Measurements from ENCODE around the gene PTGES2.

Gene PTGES2

GRCh38 chr9:128096616-128097536 is 30.7 kb downstream of the PTGES2 start:
- Histone ChIP-seq H3K4me3 (ENCODE audit: low read depth, low read length) (no peak overlapping the region), H3K4me1 (ENCODE audit: control insufficient read depth in 1 of 2, insufficient read depth in 2 of 2, low read length in 2 of 2) (peaks cover 33 to 37% of the 10 kb centered on the region in 2 experiments), H3K23ac (ENCODE audit: low read length) (no peak overlapping the region), H3K27ac (ENCODE audit: low read depth, low read length) (no peak overlapping the region), H3K79me2 (ENCODE audit: control insufficient read depth, insufficient read depth, low read length, poor library complexity) (peaks cover 12% of the 10 kb centered on the region), H2AFZ (ENCODE audit: insufficient read depth, low read length, poor library complexity) (no peak overlapping the region), H3K79me1 (ENCODE audit: low read length) (peaks cover 23% of the 10 kb centered on the region), H2BK12ac (ENCODE audit: low read length) (peak overlapping the region; percentile 71), H3K18ac (ENCODE audit: low read length) (peak overlapping the region; percentile 57), H3K4ac (ENCODE audit: low read depth, low read length) (no peak overlapping the region), H4K12ac (ENCODE audit: low read depth, low read length) (no peak overlapping the region), H2BK5ac (ENCODE audit: low read depth, low read length, poor library complexity) (peak overlapping the region; percentile 14), H4K8ac (ENCODE audit: low read depth, low read length) (no peak overlapping the region), H3K4me2 (ENCODE audit: low read length) (no peak overlapping the region), H3K9ac (ENCODE audit: low read length) (no peak overlapping the region), H3K27me3 (ENCODE audit: insufficient read depth, low read length) (no peaks in the 10 kb centered on the region), H4K91ac (ENCODE audit: low read depth, low read length) (no peak overlapping the region), H3K14ac (ENCODE audit: low read length) (no peak overlapping the region), H3K9me3 (ENCODE audit: insufficient read depth, low read depth, low read length) (no peaks in the 10 kb centered on the region), H2AK5ac (ENCODE audit: low read length) (peak overlapping the region; percentile 74), H3K36me3 (ENCODE audit: control insufficient read depth in 1 of 2, insufficient read depth in 2 of 2, low read length in 2 of 2) (peaks cover 8 to 9% of the 10 kb centered on the region in 2 experiments), H2BK120ac (ENCODE audit: insufficient read depth, low read length, poor library complexity) (no peak overlapping the region)
- DNase-seq: peak; percentile 81 to 94
- no CpG with 5 or more reads among the region's 19 CpGs for WGBS (ENCODE audit: extremely low coverage, insufficient coverage, insufficient read length)

- Histone ChIP-seq H3K36me3 (ENCODE audit: control insufficient read depth in 1 of 2, insufficient read depth in 2 of 2, low read length in 2 of 2) (no peaks in the 10 kb centered on the region), H3K23ac (ENCODE audit: low read length) (no peak overlapping the region), H3K27me3 (ENCODE audit: insufficient read depth, low read length) (no peaks in the 10 kb centered on the region), H3K27ac (ENCODE audit: low read depth, low read length) (no peak overlapping the region), H3K79me2 (ENCODE audit: control insufficient read depth, insufficient read depth, low read length, poor library complexity) (peaks cover 9% of the 10 kb centered on the region), H4K91ac (ENCODE audit: low read depth, low read length) (no peak overlapping the region), H2BK5ac (ENCODE audit: low read depth, low read length, poor library complexity) (no peak overlapping the region), H3K9ac (ENCODE audit: low read length) (no peak overlapping the region), H4K8ac (ENCODE audit: low read depth, low read length) (no peak overlapping the region), H3K9me3 (ENCODE audit: insufficient read depth, low read depth, low read length) (no peaks in the 10 kb centered on the region), H3K4ac (ENCODE audit: low read depth, low read length) (no peak overlapping the region), H2AK5ac (ENCODE audit: low read length) (no peak overlapping the region), H3K14ac (ENCODE audit: low read length) (no peak overlapping the region), H3K4me3 (ENCODE audit: low read depth, low read length) (no peak overlapping the region), H3K4me1 (ENCODE audit: control insufficient read depth in 1 of 2, insufficient read depth in 2 of 2, low read length in 2 of 2) (peaks cover 25 to 26% of the 10 kb centered on the region in 2 experiments), H3K4me2 (ENCODE audit: low read length) (no peak overlapping the region), H2BK120ac (ENCODE audit: insufficient read depth, low read length, poor library complexity) (no peak overlapping the region), H3K18ac (ENCODE audit: low read length) (no peak overlapping the region), H4K12ac (ENCODE audit: low read depth, low read length) (no peak overlapping the region), H2BK12ac (ENCODE audit: low read length) (no peak overlapping the region), H2AFZ (ENCODE audit: insufficient read depth, low read length, poor library complexity) (no peak overlapping the region), H3K79me1 (ENCODE audit: low read length) (peaks cover 18% of the 10 kb centered on the region)
- WGBS (ENCODE audit: extremely low coverage, insufficient coverage, insufficient read length): no CpG with 5 or more reads among the region's 11 CpGs
- no peak for DNase-seq
Measured at GRCh38 chr9:128094950-128095544, 32.5 kb downstream of the PTGES2 start.

- peaks cover 9% of the 10 kb centered on the region for H3K79me2 ChIP-seq (ENCODE audit: control insufficient read depth, insufficient read depth, low read length, poor library complexity)
- H4K91ac ChIP-seq (ENCODE audit: low read depth, low read length): no peak overlapping the region
- H2BK120ac ChIP-seq (ENCODE audit: insufficient read depth, low read length, poor library complexity): no peak overlapping the region
- no peak overlapping the region for H4K12ac ChIP-seq (ENCODE audit: low read depth, low read length)
- no peak overlapping the region for H3K4ac ChIP-seq (ENCODE audit: low read depth, low read length)
- no peak overlapping the region for H3K18ac ChIP-seq (ENCODE audit: low read length)
- H2AFZ ChIP-seq (ENCODE audit: insufficient read depth, low read length, poor library complexity): no peak overlapping the region
- H2AK5ac ChIP-seq (ENCODE audit: low read length): no peak overlapping the region
- H3K79me1 ChIP-seq (ENCODE audit: low read length): peaks cover 17% of the 10 kb centered on the region
- H3K4me2 ChIP-seq (ENCODE audit: low read length): no peak overlapping the region
- no peak overlapping the region for H3K23ac ChIP-seq (ENCODE audit: low read length)
- no peak overlapping the region for H3K14ac ChIP-seq (ENCODE audit: low read length)
- no peaks in the 10 kb centered on the region for H3K9me3 ChIP-seq (ENCODE audit: insufficient read depth, low read depth, low read length)
- no peak overlapping the region for H3K27ac ChIP-seq (ENCODE audit: low read depth, low read length)
- no peak overlapping the region for H3K4me3 ChIP-seq (ENCODE audit: low read depth, low read length)
- H3K27me3 ChIP-seq (ENCODE audit: insufficient read depth, low read length): no peaks in the 10 kb centered on the region
- H3K4me1 ChIP-seq (ENCODE audit: control insufficient read depth in 1 of 2, insufficient read depth in 2 of 2, low read length in 2 of 2): peaks cover 18 to 19% of the 10 kb centered on the region in 2 experiments
- no peak overlapping the region for H3K9ac ChIP-seq (ENCODE audit: low read length)
- H3K36me3 ChIP-seq (ENCODE audit: control insufficient read depth in 1 of 2, insufficient read depth in 2 of 2, low read length in 2 of 2): no peaks in the 10 kb centered on the region
- no peak overlapping the region for H4K8ac ChIP-seq (ENCODE audit: low read depth, low read length)
- WGBS (ENCODE audit: extremely low coverage, insufficient coverage, insufficient read length): no CpG with 5 or more reads among the region's 8 CpGs
- H2BK12ac ChIP-seq (ENCODE audit: low read length): no peak overlapping the region
- peak; percentile 99 for DNase-seq
- no peak overlapping the region for H2BK5ac ChIP-seq (ENCODE audit: low read depth, low read length, poor library complexity)
Measured at GRCh38 chr9:128094166-128094949, 33.2 kb downstream of the PTGES2 start.

GRCh38 chr9:128093011-128093410 is 34.5 kb downstream of the PTGES2 start:
- H2AFZ ChIP-seq (ENCODE audit: insufficient read depth, low read length, poor library complexity): no peak overlapping the region
- no peak overlapping the region for H3K4me3 ChIP-seq (ENCODE audit: low read depth, low read length)
- H3K9me3 ChIP-seq (ENCODE audit: insufficient read depth, low read depth, low read length): no peaks in the 10 kb centered on the region
- H3K4ac ChIP-seq (ENCODE audit: low read depth, low read length): no peak overlapping the region
- no peaks in the 10 kb centered on the region for H3K36me3 ChIP-seq (ENCODE audit: control insufficient read depth in 1 of 2, insufficient read depth in 2 of 2, low read length in 2 of 2)
- no peak overlapping the region for H3K14ac ChIP-seq (ENCODE audit: low read length)
- no peak for DNase-seq
- no peak overlapping the region for H2AK5ac ChIP-seq (ENCODE audit: low read length)
- no peak overlapping the region for H2BK5ac ChIP-seq (ENCODE audit: low read depth, low read length, poor library complexity)
- no peaks in the 10 kb centered on the region for H3K27me3 ChIP-seq (ENCODE audit: insufficient read depth, low read length)
- H4K12ac ChIP-seq (ENCODE audit: low read depth, low read length): no peak overlapping the region
- peaks cover 7% of the 10 kb centered on the region for H3K79me1 ChIP-seq (ENCODE audit: low read length)
- H3K79me2 ChIP-seq (ENCODE audit: control insufficient read depth, insufficient read depth, low read length, poor library complexity): peaks cover 2% of the 10 kb centered on the region
- WGBS (ENCODE audit: extremely low coverage, insufficient coverage, insufficient read length): no CpG with 5 or more reads among the region's 4 CpGs
- H3K4me2 ChIP-seq (ENCODE audit: low read length): no peak overlapping the region
- H2BK12ac ChIP-seq (ENCODE audit: low read length): no peak overlapping the region
- peaks cover 15 to 17% of the 10 kb centered on the region in 2 experiments for H3K4me1 ChIP-seq (ENCODE audit: control insufficient read depth in 1 of 2, insufficient read depth in 2 of 2, low read length in 2 of 2)
- no peak overlapping the region for H4K91ac ChIP-seq (ENCODE audit: low read depth, low read length)
- H3K27ac ChIP-seq (ENCODE audit: low read depth, low read length): no peak overlapping the region
- no peak overlapping the region for H3K9ac ChIP-seq (ENCODE audit: low read length)
- H2BK120ac ChIP-seq (ENCODE audit: insufficient read depth, low read length, poor library complexity): no peak overlapping the region
- no peak overlapping the region for H3K23ac ChIP-seq (ENCODE audit: low read length)
- no peak overlapping the region for H4K8ac ChIP-seq (ENCODE audit: low read depth, low read length)
- H3K18ac ChIP-seq (ENCODE audit: low read length): no peak overlapping the region

All from trophoblast cell (in vitro differentiated cells and primary cell).